Activated T-cell treated with anti-CD3 and anti-CD28 coated beads for 1 hour (primary cell): ENCODE data around the gene CBARP.

ENCODE experiments used
- DNase-seq: peaks from one replicate; pipeline ENCODE4 v3.0.0-alpha.2; 2020; ENCODE audit warnings: low read depth

Gene CBARP

GRCh38 chr19:1226227-1226518 is 11.6 kb downstream of the CBARP start:
- no peak for DNase-seq

GRCh38 chr19:1225440-1226226 is 12.2 kb downstream of the CBARP start:
- no peak for DNase-seq

- DNase-seq, result no peak
Observed at GRCh38 chr19:1224847-1225246, 13.0 kb downstream of the CBARP start.

GRCh38 chr19:1224047-1224825 is 13.6 kb downstream of the CBARP start:
- no peak for DNase-seq

- no peak for DNase-seq
Observed at GRCh38 chr19:1223018-1223855, 14.6 kb downstream of the CBARP start.

- DNase-seq, result no peak
Observed at GRCh38 chr19:1222394-1222793, 15.4 kb downstream of the CBARP start.

GRCh38 chr19:1221904-1222255 is 15.9 kb downstream of the CBARP start:
- no peak for DNase-seq

- no peak for DNase-seq
Observed at GRCh38 chr19:1220976-1221903, 16.6 kb downstream of the CBARP start.

- DNase-seq, result no peak
Observed at GRCh38 chr19:1220477-1220930, 17.3 kb downstream of the CBARP start.

GRCh38 chr19:1219786-1220476 is 17.9 kb downstream of the CBARP start:
- no peak for DNase-seq

GRCh38 chr19:1218751-1219567 is 18.8 kb downstream of the CBARP start:
- no peak for DNase-seq

- no peak for DNase-seq
Observed at GRCh38 chr19:1217366-1217765, 20.4 kb downstream of the CBARP start.

GRCh38 chr19:1216756-1217155 is 21.0 kb downstream of the CBARP start:
- DNase-seq, result no peak

GRCh38 chr19:1214862-1215731 is 22.7 kb downstream of the CBARP start:
- DNase-seq, result no peak

- no peak for DNase-seq
Observed at GRCh38 chr19:1214299-1214861, 23.4 kb downstream of the CBARP start.

GRCh38 chr19:1213391-1214286 is 24.2 kb downstream of the CBARP start:
- DNase-seq, result no peak

- DNase-seq, result no peak
Observed at GRCh38 chr19:1211494-1212234, 26.1 kb downstream of the CBARP start.
